Activated naive CD4-positive, alpha-beta T cell treated with anti-CD3 and anti-CD28 coated beads, Interleukin-2, amount 50 U/mL, for 72 hours (primary cell): ENCODE measurements around the gene RTN4RL2. TPM values are rescaled to one million over a fixed set of nuclear protein-coding genes. Genes with fewer than 3 reads are reported as not detected.
A peak's percentile ranks its signal among the peaks of the same experiment; 100 is the strongest.

Experiments used
- ATAC-seq, 2 donors: fragments of 150-1000 bp; cut with Tn5 transposase; 2 replicates each; pipeline ENCODE4 v1.10.0; 2021; ENCODE audit warnings: mild to moderate bottlenecking in 2 of 2, moderate library complexity in 2 of 2
- DNase-seq, 2 donors: peaks; one replicate each; pipeline ENCODE4 v3.0.0; 2021 to 2022; ENCODE audit warnings: low spot score in 2 of 2
- H3K27ac Mint-ChIP-seq, 2 donors: one replicate each; pipeline ENCODE4 v1.8.0; 2022; ENCODE audit warnings: mild to moderate bottlenecking in 2 of 2, mixed read lengths in 2 of 2
- H3K36me3 Mint-ChIP-seq, 2 donors: one replicate each; pipeline ENCODE4 v1.8.0; 2022; ENCODE audit warnings: mixed read lengths in 2 of 2
- H3K9me3 Mint-ChIP-seq, 2 donors: one replicate each; pipeline ENCODE4 v1.8.0; 2022; ENCODE audit warnings: mixed read lengths in 2 of 2
- total RNA-seq, 2 donors: library from RNA; stranded (reverse); gene quantifications; one replicate each; pipeline ENCODE4 v1.2.3, GENCODE V29; 2022

Gene RTN4RL2
- 1 to 10 TPM in 1 of 2 donors, not detected in 1; 1.4 TPM for total RNA-seq

GRCh38 chr11:57460022-57460757 lies at the start of gene RTN4RL2:
RTN4RL2 (plus strand) TSS chr11:57460528; CDS start chr11:57460866, 338 bp downstream.
- ATAC-seq: peak; percentile 61 to 70
- no peaks in the 10 kb centered on the region for H3K9me3 Mint-ChIP-seq

GRCh38 chr11:57413681-57414080 lies 46.6 kb upstream of the RTN4RL2 start:
- DNase-seq: no peak
- no peak for ATAC-seq

More at GRCh38 chr11:57460022-57460757, at the start of gene RTN4RL2:
- peak in 1 of 2 donors; percentile 64 for DNase-seq
- H3K27ac Mint-ChIP-seq: no peak within 1 kb of the TSS
- no peaks in the 10 kb centered on the region for H3K36me3 Mint-ChIP-seq

GRCh38 chr11:57414612-57415212 lies 45.6 kb upstream of the RTN4RL2 start:
- ATAC-seq (peak; percentile 16 to 46), DNase-seq (no peak)
- Mint-ChIP-seq H3K27ac (peak overlapping the region; percentile 34 to 84), H3K36me3 (peaks cover 63 to 89% of the 10 kb centered on the region in 2 donors), H3K9me3 (no peaks in the 10 kb centered on the region)

More at GRCh38 chr11:57413681-57414080, 46.6 kb upstream of the RTN4RL2 start:
- no peaks in the 10 kb centered on the region for H3K9me3 Mint-ChIP-seq
- H3K27ac Mint-ChIP-seq: peak overlapping the region; percentile 62 to 64
- peaks cover 58 to 88% of the 10 kb centered on the region in 2 donors for H3K36me3 Mint-ChIP-seq

GRCh38 chr11:57416436-57416835 lies 43.9 kb upstream of the RTN4RL2 start:
- no peak overlapping the region for H3K27ac Mint-ChIP-seq
- ATAC-seq: no peak
- DNase-seq: no peak

GRCh38 chr11:57417056-57417455 lies 43.3 kb upstream of the RTN4RL2 start:
- no peaks in the 10 kb centered on the region for H3K9me3 Mint-ChIP-seq
- ATAC-seq: peak in 1 of 2 donors; percentile 18

More at GRCh38 chr11:57416436-57416835, 43.9 kb upstream of the RTN4RL2 start:
- Mint-ChIP-seq H3K36me3 (peaks cover 68 to 90% of the 10 kb centered on the region in 2 donors), H3K9me3 (no peaks in the 10 kb centered on the region)

GRCh38 chr11:57418131-57418530 lies 42.2 kb upstream of the RTN4RL2 start:
- no peaks in the 10 kb centered on the region for H3K9me3 Mint-ChIP-seq
- ATAC-seq (no peak), DNase-seq (no peak)
- peak overlapping the region in 1 of 2 donors; percentile 14 for H3K27ac Mint-ChIP-seq
- peaks cover 79 to 93% of the 10 kb centered on the region in 2 donors for H3K36me3 Mint-ChIP-seq

More at GRCh38 chr11:57417056-57417455, 43.3 kb upstream of the RTN4RL2 start:
- peaks cover 74 to 90% of the 10 kb centered on the region in 2 donors for H3K36me3 Mint-ChIP-seq
- DNase-seq: no peak
- H3K27ac Mint-ChIP-seq: no peak overlapping the region

GRCh38 chr11:57419146-57419545 lies 41.2 kb upstream of the RTN4RL2 start:
- no peak for DNase-seq
- Mint-ChIP-seq H3K27ac (peak overlapping the region in 1 of 2 donors; percentile 72), H3K9me3 (no peaks in the 10 kb centered on the region), H3K36me3 (peaks cover 79 to 93% of the 10 kb centered on the region in 2 donors)
- ATAC-seq: no peak

- Mint-ChIP-seq H3K27ac (peak overlapping the region in 1 of 2 donors; percentile 29), H3K36me3 (peaks cover 79 to 93% of the 10 kb centered on the region in 2 donors), H3K9me3 (no peaks in the 10 kb centered on the region)
- no peak for DNase-seq
- no peak for ATAC-seq
These were observed 39.3 kb upstream of the RTN4RL2 start for GRCh38 chr11:57421066-57421465.

- ATAC-seq (no peak), DNase-seq (no peak)
- Mint-ChIP-seq H3K36me3 (peaks cover 81 to 93% of the 10 kb centered on the region in 2 donors), H3K9me3 (no peaks in the 10 kb centered on the region), H3K27ac (peak overlapping the region in 1 of 2 donors; percentile 14)
These were observed 38.5 kb upstream of the RTN4RL2 start for GRCh38 chr11:57421805-57422204.

GRCh38 chr11:57422669-57423068 lies 37.7 kb upstream of the RTN4RL2 start:
- H3K9me3 Mint-ChIP-seq: no peaks in the 10 kb centered on the region
- no peak for ATAC-seq

GRCh38 chr11:57424137-57424791 lies 36.1 kb upstream of the RTN4RL2 start:
- ATAC-seq: no peak
- DNase-seq: no peak
- Mint-ChIP-seq H3K9me3 (no peaks in the 10 kb centered on the region), H3K36me3 (peaks cover 66 to 72% of the 10 kb centered on the region in 2 donors), H3K27ac (peak overlapping the region; percentile 94 to 95)

More at GRCh38 chr11:57422669-57423068, 37.7 kb upstream of the RTN4RL2 start:
- peaks cover 72 to 85% of the 10 kb centered on the region in 2 donors for H3K36me3 Mint-ChIP-seq
- H3K27ac Mint-ChIP-seq: peak overlapping the region; percentile 27 to 81
- DNase-seq: no peak

- peaks cover 63 to 67% of the 10 kb centered on the region in 2 donors for H3K36me3 Mint-ChIP-seq
- peak overlapping the region; percentile 94 to 95 for H3K27ac Mint-ChIP-seq
- no peaks in the 10 kb centered on the region for H3K9me3 Mint-ChIP-seq
- DNase-seq (peak; percentile 80 to 95), ATAC-seq (peak; percentile 95)
These were observed 35.4 kb upstream of the RTN4RL2 start for GRCh38 chr11:57424792-57425564.

GRCh38 chr11:57425565-57426438 lies 34.5 kb upstream of the RTN4RL2 start:
- DNase-seq (no peak), ATAC-seq (no peak)
- H3K36me3 Mint-ChIP-seq: peaks cover 54 to 59% of the 10 kb centered on the region in 2 donors

GRCh38 chr11:57426439-57426928 lies 33.8 kb upstream of the RTN4RL2 start:
- peaks cover 48 to 52% of the 10 kb centered on the region in 2 donors for H3K36me3 Mint-ChIP-seq
- ATAC-seq (no peak), DNase-seq (no peak)
- H3K27ac Mint-ChIP-seq: peak overlapping the region; percentile 94 to 95
- H3K9me3 Mint-ChIP-seq: no peaks in the 10 kb centered on the region

More at GRCh38 chr11:57425565-57426438, 34.5 kb upstream of the RTN4RL2 start:
- Mint-ChIP-seq H3K9me3 (no peaks in the 10 kb centered on the region), H3K27ac (peak overlapping the region; percentile 94 to 95)
